ENCODE measurements around the gene FAT1. TPM values are rescaled to one million over a fixed set of nuclear protein-coding genes. Genes with fewer than 3 reads are reported as not detected.
A peak's percentile ranks its signal among the peaks of the same experiment; 100 is the strongest.

The FAT1 gene
- total RNA-seq, 1 donor from 2014 or later = 408 TPM

- DNase-seq (ENCODE audit: extremely low spot score, unreplicated experiment) = no peak
- H3K27ac Mint-ChIP-seq (ENCODE audit: unreplicated experiment) = no peak overlapping the region
- no peak overlapping the region for H3K4me3 Mint-ChIP-seq (ENCODE audit: unreplicated experiment)
- peaks cover 21% of the 10 kb centered on the region for H3K4me1 Mint-ChIP-seq (ENCODE audit: unreplicated experiment)
- TF ChIP-seq CTCF (IDR thresholded peaks at IDR 0.05) = no peak
- no peaks in the 10 kb centered on the region for H3K36me3 Mint-ChIP-seq (ENCODE audit: unreplicated experiment)
- H3K9me3 Mint-ChIP-seq (ENCODE audit: unreplicated experiment) = peaks cover 12% of the 10 kb centered on the region
- H3K27me3 Mint-ChIP-seq (ENCODE audit: unreplicated experiment) = peaks cover 3% of the 10 kb centered on the region
Measured at GRCh38 chr4:186560647-186561046, 163.0 kb downstream of the FAT1 start.

GRCh38 chr4:186557486-186557885 is 166.2 kb downstream of the FAT1 start:
- Mint-ChIP-seq H3K36me3 (ENCODE audit: unreplicated experiment) (no peaks in the 10 kb centered on the region), H3K9me3 (ENCODE audit: unreplicated experiment) (peaks cover 12% of the 10 kb centered on the region), H3K27me3 (ENCODE audit: unreplicated experiment) (peaks cover 26% of the 10 kb centered on the region), H3K27ac (ENCODE audit: unreplicated experiment) (no peak overlapping the region), H3K4me3 (ENCODE audit: unreplicated experiment) (no peak overlapping the region), H3K4me1 (ENCODE audit: unreplicated experiment) (peaks cover 28% of the 10 kb centered on the region)
- TF ChIP-seq CTCF (IDR thresholded peaks at IDR 0.05) = no peak
- no peak for DNase-seq (ENCODE audit: extremely low spot score, unreplicated experiment)

DNA sequence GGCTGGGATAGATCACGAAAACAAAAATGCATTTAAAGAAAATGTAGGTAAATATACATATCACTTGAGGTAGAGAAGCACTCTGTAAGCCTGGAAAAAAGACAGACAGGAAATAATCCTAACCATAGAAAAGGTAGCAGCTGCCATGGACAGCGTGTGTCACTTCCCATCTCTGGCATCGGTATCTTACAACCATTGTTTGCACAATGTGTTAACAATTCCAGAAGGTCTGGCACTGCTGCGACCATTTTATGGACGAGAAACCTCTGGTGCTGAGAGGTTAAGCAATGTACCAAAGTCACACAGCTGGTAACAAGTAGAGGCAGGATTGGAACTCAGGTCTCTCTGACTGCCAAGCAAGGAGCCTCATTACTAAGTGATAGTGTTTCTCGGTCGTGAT is 166.6 kb downstream of the FAT1 start:
- no peaks in the 10 kb centered on the region for H3K36me3 Mint-ChIP-seq (ENCODE audit: unreplicated experiment)
- peaks cover 28% of the 10 kb centered on the region for H3K4me1 Mint-ChIP-seq (ENCODE audit: unreplicated experiment)
- DNase-seq (ENCODE audit: extremely low spot score, unreplicated experiment) = no peak
- H3K27ac Mint-ChIP-seq (ENCODE audit: unreplicated experiment) = no peak overlapping the region
- TF ChIP-seq CTCF (IDR thresholded peaks at IDR 0.05) = no peak
- peaks cover 12% of the 10 kb centered on the region for H3K9me3 Mint-ChIP-seq (ENCODE audit: unreplicated experiment)
- H3K27me3 Mint-ChIP-seq (ENCODE audit: unreplicated experiment) = peaks cover 30% of the 10 kb centered on the region
- no peak overlapping the region for H3K4me3 Mint-ChIP-seq (ENCODE audit: unreplicated experiment)

DNA sequence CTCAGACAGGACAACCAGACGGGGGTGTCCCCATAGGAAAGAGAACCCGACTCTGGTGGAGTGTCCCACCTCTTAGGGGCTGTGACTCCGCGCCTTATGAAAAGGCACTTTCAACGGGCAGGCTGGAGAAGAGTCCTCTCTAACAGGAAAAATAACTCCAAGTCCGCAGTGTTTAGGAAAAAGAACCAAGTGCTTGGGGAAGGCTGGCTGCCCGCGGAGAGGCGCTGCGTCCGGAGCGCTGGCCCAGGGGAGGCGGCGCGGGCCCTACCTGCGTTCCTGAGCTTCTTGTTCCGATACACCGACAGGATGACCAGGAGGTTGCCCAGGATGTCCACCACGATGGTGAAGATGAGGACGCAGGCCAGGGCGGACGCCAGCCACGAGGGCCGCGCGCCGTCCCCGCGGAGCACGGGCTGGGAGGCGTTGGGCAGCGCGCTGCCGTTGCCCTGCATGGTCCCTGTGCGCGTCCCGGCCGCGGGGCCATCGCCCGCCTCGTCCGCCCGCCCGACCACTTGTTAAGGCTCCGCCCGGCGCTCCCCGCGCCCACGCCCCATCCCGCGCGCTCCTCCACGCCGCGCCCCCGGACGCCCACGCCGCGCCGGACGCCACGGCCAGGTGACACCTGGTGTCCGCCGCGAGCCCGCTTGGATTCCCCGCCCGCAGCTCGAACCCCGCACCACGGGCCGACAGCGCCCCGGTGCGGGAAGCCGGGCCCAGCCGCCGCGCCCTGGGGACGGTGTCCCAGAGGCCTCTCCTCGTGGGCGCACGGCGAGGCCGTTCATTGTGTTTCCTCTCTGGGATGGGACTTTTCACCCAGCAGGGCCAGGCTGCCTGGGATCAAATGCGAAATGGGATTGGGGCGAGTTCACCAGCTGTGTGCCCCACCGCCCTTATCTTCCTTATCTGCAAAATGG is 168.5 kb downstream of the FAT1 start, which contains the start of gene MTNR1A:
MTNR1A (minus strand) TSS at position 654 of the 914 bp plus-strand sequence; CDS start at position 452, 202 bp downstream.
- Mint-ChIP-seq H3K4me3 (ENCODE audit: unreplicated experiment) (peak within 1 kb of the TSS; percentile 67), H3K4me1 (ENCODE audit: unreplicated experiment) (peaks cover 28% of the 10 kb centered on the region), H3K9me3 (ENCODE audit: unreplicated experiment) (peaks cover 6% of the 10 kb centered on the region), H3K27me3 (ENCODE audit: unreplicated experiment) (peaks cover 48% of the 10 kb centered on the region), H3K27ac (ENCODE audit: unreplicated experiment) (no peak within 1 kb of the TSS), H3K36me3 (ENCODE audit: unreplicated experiment) (no peaks in the 10 kb centered on the region)
- TF ChIP-seq CTCF (IDR thresholded peaks at IDR 0.05) = peak; percentile 35
- peak; percentile 83 for DNase-seq (ENCODE audit: extremely low spot score, unreplicated experiment)

- no peak for TF ChIP-seq CTCF (IDR thresholded peaks at IDR 0.05)
- H3K4me3 Mint-ChIP-seq (ENCODE audit: unreplicated experiment) = peak overlapping the region; percentile 67
- no peak overlapping the region for H3K27ac Mint-ChIP-seq (ENCODE audit: unreplicated experiment)
- peaks cover 28% of the 10 kb centered on the region for H3K4me1 Mint-ChIP-seq (ENCODE audit: unreplicated experiment)
- no peaks in the 10 kb centered on the region for H3K36me3 Mint-ChIP-seq (ENCODE audit: unreplicated experiment)
- peaks cover 54% of the 10 kb centered on the region for H3K27me3 Mint-ChIP-seq (ENCODE audit: unreplicated experiment)
- H3K9me3 Mint-ChIP-seq (ENCODE audit: unreplicated experiment) = no peaks in the 10 kb centered on the region
- peak; percentile 68 for DNase-seq (ENCODE audit: extremely low spot score, unreplicated experiment)
Measured at GRCh38 chr4:186554539-186554913, 169.1 kb downstream of the FAT1 start.
